Thoracic aorta (tissue), 2 donors: ENCODE data around the gene GCLC. TPM values are rescaled to one million over a fixed set of nuclear protein-coding genes. Genes with fewer than 3 reads are reported as not detected.
A peak's percentile ranks its signal among the peaks of the same experiment; 100 is the strongest.

Experiments
- ATAC-seq: fragments of 150-250 bp; one replicate; pipeline ENCODE4 v1.8.0; 2017; ENCODE audit warnings: low read depth; ENCODE audit not compliant: insufficient number of reproducible peaks, low FRiP score
- DNase-seq: peaks from one replicate; pipeline ENCODE4 v3.0.0-alpha.2; 2020; ENCODE audit warnings: low spot score
- H3K27ac ChIP-seq, 2 donors: fragments of 200-600 bp; sonication (generic); 1 replicate in 1 of 2; 2 replicates in 1 of 2; pipeline ENCODE4 v1.5.1; 2016; ENCODE audit warnings: mild to moderate bottlenecking in 2 of 2, moderate library complexity in 2 of 2
- H3K27me3 ChIP-seq: fragments of 200-600 bp; sonication (generic); replicated peaks from 2 replicates; pipeline ENCODE4 v1.6.0; 2016; ENCODE audit warnings: mild to moderate bottlenecking; ENCODE audit not compliant: insufficient read depth
- H3K36me3 ChIP-seq: fragments of 200-600 bp; sonication (generic); one replicate; pipeline ENCODE4 v1.5.1; 2016
- H3K4me1 ChIP-seq, 2 donors: fragments of 200-600 bp; sonication (generic); 1 replicate in 1 of 2; 2 replicates in 1 of 2; pipeline versions ENCODE4 v1.5.1 to v1.6.0; 2016; ENCODE audit warnings: low read depth in 2 of 2, mild to moderate bottlenecking in 1 of 2; ENCODE audit not compliant: control insufficient read depth in 1 of 2
- H3K4me3 ChIP-seq: fragments of 200-600 bp; sonication (generic); 2 replicates; pipeline ENCODE4 v1.5.1; 2016; ENCODE audit warnings: mild to moderate bottlenecking
- H3K9me3 ChIP-seq: fragments of 200-600 bp; sonication (generic); 2 replicates; pipeline ENCODE4 v1.5.1; 2016
- total RNA-seq, 2 donors: library from RNA; depleted of rRNA; stranded (reverse); fragments of >200 nt; gene quantifications; one replicate each; pipeline versions ENCODE4 v1.1.0 to v1.2.3, GENCODE V29; 2016
- TF ChIP-seq, protein P1 (sequence below): fragments of 200-600 bp; sonication (generic); IDR thresholded peaks from one replicate; pipeline ENCODE4 v1.5.1; 2019; ENCODE audit warnings: antibody characterized with exemption

Gene GCLC
- total RNA-seq, 2 donors from 2014 or later: 26.5 to 29.6 TPM

DNA sequence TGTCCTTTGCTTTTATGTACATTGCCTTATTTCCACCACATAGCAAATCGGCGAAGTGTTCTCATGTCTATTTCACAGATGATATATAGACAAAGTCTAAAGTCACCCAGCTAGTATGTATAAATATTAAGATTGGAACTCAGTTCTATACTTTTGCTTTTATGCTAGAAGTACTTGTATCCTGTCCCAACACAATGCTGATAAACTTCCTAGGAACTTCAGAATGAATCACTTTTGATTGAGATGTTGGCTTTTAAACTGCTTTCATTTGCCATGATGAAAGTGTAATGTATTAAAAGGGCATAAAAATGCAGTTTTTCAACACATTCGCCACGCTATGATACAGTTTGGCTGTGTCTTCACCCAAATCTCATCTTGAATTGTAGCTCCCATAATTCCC is 50.8 kb downstream of the GCLC start:
- peak overlapping the region in 1 of 2 donors; percentile 17 for H3K27ac ChIP-seq
- H3K27me3 ChIP-seq: no peaks in the 10 kb centered on the region
- peak overlapping the region; percentile 67 for H3K4me3 ChIP-seq
- no peak for DNase-seq
- peaks cover 8 to 10% of the 10 kb centered on the region in 2 donors for H3K4me1 ChIP-seq
- peaks cover under 1% of the 10 kb centered on the region for H3K36me3 ChIP-seq
- ATAC-seq: no peak
- TF ChIP-seq, protein P1, sequence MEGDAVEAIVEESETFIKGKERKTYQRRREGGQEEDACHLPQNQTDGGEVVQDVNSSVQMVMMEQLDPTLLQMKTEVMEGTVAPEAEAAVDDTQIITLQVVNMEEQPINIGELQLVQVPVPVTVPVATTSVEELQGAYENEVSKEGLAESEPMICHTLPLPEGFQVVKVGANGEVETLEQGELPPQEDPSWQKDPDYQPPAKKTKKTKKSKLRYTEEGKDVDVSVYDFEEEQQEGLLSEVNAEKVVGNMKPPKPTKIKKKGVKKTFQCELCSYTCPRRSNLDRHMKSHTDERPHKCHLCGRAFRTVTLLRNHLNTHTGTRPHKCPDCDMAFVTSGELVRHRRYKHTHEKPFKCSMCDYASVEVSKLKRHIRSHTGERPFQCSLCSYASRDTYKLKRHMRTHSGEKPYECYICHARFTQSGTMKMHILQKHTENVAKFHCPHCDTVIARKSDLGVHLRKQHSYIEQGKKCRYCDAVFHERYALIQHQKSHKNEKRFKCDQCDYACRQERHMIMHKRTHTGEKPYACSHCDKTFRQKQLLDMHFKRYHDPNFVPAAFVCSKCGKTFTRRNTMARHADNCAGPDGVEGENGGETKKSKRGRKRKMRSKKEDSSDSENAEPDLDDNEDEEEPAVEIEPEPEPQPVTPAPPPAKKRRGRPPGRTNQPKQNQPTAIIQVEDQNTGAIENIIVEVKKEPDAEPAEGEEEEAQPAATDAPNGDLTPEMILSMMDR: no peak
- H3K9me3 ChIP-seq: no peaks in the 10 kb centered on the region

- no peaks in the 10 kb centered on the region for H3K27me3 ChIP-seq
- no peaks in the 10 kb centered on the region for H3K36me3 ChIP-seq
- no peak for DNase-seq
- H3K9me3 ChIP-seq: no peaks in the 10 kb centered on the region
- peak overlapping the region; percentile 67 for H3K4me3 ChIP-seq
- TF ChIP-seq, protein P1: no peak
- ATAC-seq: no peak
- peaks cover 8 to 10% of the 10 kb centered on the region in 2 donors for H3K4me1 ChIP-seq
- peak overlapping the region in 1 of 2 donors; percentile 17 for H3K27ac ChIP-seq
Measured at GRCh38 chr6:53493635-53494025, 51.3 kb downstream of the GCLC start.

DNA sequence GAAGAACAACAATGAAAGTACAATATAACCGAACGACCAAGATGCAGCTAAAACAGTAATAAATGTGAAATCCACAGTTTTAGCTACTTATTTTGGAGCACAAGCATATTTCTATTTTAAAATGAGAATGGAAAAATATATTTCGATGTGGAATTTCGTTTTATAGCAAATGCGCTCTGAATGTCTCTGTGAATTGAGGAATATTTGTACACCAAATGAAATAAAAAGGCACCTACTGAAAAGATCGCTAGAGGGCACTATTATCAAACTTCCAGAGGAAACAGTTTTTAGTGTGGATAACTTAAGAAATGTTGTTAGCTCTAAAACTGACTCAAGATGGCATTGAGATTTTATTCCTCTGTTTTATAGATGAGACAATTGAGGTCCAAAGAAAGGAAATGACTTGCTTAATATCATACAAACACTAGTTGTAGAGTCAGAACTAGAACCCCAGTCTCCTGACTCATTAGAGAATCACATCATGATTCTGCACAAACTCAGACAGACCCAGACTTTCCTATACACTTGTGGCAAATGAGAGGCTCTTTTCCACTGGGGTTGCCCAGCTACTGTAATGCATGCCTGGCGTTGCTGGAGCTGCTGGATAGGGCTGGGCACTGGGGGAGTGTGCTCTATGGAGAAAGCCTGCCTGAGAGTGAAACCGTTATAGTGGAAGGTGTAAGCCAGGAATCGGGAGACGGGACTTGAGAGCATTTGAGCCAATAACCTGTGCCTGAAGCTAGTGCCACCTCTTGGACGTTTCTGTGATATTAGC is 51.9 kb downstream of the GCLC start:
- Histone ChIP-seq H3K9me3 (no peaks in the 10 kb centered on the region), H3K27ac (peak overlapping the region; percentile 17 to 54)
- no peak for DNase-seq

GRCh38 chr6:53487080-53487479 is 57.8 kb downstream of the GCLC start:
- Histone ChIP-seq H3K4me3 (no peak overlapping the region), H3K9me3 (no peaks in the 10 kb centered on the region), H3K27ac (no peak overlapping the region), H3K36me3 (no peaks in the 10 kb centered on the region), H3K27me3 (no peaks in the 10 kb centered on the region), H3K4me1 (no peaks in the 10 kb centered on the region)
- DNase-seq (no peak), ATAC-seq (no peak)
- TF ChIP-seq, protein P1: no peak

More for the DNA sequence above, 51.9 kb downstream of the GCLC start:
- Histone ChIP-seq H3K36me3 (no peaks in the 10 kb centered on the region), H3K27me3 (no peaks in the 10 kb centered on the region), H3K4me3 (peak overlapping the region; percentile 67), H3K4me1 (peaks cover 8 to 10% of the 10 kb centered on the region in 2 donors)
- TF ChIP-seq, protein P1: peak; percentile 65
- ATAC-seq: no peak

GRCh38 chr6:53486679-53487078 is 58.2 kb downstream of the GCLC start:
- H3K27ac ChIP-seq: no peak overlapping the region
- DNase-seq: no peak
- ATAC-seq: no peak
- TF ChIP-seq, protein P1: no peak
- H3K27me3 ChIP-seq: no peaks in the 10 kb centered on the region
- H3K4me1 ChIP-seq: no peaks in the 10 kb centered on the region
- H3K9me3 ChIP-seq: no peaks in the 10 kb centered on the region
- H3K36me3 ChIP-seq: no peaks in the 10 kb centered on the region
- H3K4me3 ChIP-seq: no peak overlapping the region
